Stimulated activated naive CD4-positive, alpha-beta T cell treated with Interleukin-2 at 50 U/mL for 16 hours (primary cell): ENCODE measurements around the gene ERGIC1.

Experiments used
- DNase-seq: peaks from one replicate; lab custom pipeline; 2025; lab: John Stamatoyannopoulos, UW

Gene ERGIC1

DNA sequence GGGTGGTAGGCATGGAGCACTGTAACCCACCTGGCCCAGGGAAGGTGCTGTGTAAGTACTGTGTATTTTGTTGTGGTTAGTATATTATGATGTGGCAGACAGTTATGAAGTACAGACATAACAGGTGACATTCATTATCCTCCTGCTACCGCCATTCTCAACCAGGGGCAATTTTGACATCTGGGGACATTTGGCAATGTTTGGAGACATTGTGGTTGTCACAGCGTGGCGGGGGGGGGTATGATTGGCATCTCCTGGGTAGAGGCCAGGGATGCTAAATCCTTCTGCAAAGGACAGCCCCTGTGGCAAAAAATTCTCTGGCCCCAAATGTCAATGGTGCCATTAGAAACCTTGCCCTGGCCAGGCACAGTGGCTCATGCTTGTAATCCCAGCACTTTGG lies 115.4 kb downstream of the ERGIC1 start:
- DNase-seq, result no peak

DNA sequence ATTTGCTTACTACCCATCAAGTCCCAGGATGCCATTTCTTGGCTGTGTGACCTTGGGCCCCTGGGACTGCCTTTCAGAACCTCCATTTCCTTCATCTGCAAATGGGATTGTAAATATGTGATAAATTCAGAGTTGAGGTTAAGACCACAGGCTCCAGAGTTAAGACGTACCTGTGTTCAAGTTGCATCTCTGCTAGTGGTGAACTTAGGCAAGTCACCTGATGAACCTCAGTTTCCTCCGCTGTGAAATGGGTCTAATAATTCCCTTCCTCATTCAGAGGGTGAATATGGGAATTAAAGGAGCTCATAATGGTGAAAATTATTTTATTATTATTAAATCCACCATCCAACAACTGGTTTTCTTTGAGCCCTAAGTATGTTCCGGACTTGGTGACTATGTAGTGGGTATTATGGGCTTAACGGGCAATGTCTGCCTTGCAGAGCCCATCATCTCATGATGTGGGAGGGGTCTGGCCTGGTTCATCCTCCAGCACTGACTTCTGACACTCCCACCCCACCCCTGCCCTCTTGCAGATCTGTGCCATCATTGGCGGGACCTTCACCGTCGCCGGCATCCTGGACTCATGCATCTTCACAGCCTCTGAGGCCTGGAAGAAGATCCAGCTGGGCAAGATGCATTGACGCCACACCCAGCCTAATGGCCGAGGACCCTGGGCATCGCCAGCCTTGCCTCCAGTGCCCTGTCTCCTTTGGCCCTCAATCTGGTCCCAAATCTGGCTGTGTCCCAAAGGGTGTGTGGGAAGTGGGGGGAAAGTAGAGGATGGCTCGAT lies 116.3 kb downstream of the ERGIC1 start:
- no peak for DNase-seq

DNA sequence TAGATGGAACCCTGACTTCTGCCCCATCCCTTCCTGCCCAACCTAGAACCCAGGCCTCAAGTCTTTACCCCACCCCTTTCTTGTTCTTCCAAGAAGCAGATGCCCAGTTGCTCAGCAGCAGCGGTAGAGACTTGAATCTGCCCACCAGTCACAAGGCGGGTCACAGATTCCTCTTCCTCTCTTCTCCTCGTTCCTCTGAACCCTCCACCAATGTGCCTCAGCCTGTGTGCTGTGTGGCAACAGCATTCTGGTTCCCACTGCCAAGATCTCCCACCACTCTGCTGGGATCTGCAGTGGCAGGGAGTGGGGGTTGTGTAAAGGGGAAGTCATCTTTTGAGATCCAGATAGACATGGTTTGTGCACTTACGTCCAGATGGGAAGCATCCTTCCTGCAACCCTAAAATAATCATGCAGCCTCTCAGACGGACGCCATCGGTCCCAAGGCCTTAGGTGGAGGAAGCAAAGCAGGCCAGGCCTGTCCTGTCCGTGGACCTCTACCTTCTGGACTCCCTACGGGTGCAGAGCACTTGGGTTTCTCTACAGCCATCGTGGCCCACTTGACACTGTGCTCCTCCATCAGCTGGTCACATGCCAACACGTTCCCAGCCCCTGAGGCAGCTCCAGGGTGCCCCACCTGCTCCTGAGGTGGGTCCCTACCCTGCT lies 117.5 kb downstream of the ERGIC1 start:
- no peak for DNase-seq

DNA sequence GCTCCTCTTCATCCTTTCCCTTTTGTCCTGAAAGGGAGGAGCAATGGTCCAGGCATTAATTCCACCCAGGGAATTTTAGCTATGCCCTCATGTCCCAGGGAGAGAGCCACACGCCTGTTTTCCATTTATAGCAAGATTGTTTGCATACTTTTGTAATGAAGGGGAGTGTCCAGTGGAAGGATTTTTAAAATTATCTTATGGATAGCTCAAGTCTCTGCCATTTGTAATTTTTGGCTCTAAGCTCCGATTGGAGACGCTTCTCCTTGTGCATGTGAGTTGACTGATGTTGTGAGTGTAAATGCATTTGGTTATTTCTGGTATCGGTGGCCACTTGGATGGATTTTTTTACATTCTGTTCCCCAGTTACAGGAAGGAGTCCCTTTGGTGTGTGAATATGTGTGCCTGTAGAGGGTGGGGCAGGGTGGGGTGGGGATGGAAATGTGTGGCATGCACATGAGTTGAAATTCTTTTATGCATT lies 118.0 kb downstream of the ERGIC1 start:
- DNase-seq, result no peak

DNA sequence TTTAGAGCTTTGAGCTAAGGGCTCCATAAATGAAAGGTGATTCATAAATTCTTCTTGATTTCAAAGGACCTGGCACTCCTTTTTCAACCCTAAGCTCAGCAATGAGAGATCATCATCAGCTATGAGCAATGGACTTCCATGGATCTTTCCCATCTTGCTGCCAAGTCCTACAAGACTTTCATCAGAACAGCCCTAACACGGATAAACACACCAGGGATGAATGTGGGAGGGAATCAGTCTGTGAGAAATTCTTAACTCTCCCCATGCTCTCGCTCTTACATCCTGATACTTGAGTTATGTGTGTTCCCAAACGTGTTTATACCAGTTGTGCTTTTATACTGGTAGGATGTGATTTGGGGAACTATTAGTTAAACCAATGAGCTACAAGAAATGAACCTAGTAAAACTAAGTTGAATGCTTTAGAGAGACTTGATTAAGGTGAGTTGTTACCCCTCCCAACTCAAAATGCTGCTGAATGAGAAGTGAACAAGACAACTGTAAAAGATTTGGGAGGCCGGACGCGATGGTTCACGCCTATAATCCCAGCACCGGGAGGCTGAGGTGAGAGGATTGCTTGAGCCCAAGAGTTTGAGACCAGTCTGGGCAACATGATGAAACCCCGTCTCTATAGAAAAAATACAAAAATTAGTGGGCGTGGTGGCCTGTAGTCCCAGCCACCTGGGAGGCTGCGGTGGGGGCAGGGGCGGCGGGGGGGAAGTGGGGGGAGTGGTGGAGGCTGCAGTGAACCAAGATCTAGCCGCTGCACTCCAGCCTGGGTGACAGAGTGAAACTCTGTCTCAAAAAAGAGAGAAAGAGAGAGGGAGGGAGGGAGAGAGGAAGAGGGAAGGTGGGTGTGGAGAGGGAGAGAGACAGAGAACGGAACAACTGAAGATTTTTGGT lies 120.0 kb downstream of the ERGIC1 start:
- DNase-seq, result no peak

DNA sequence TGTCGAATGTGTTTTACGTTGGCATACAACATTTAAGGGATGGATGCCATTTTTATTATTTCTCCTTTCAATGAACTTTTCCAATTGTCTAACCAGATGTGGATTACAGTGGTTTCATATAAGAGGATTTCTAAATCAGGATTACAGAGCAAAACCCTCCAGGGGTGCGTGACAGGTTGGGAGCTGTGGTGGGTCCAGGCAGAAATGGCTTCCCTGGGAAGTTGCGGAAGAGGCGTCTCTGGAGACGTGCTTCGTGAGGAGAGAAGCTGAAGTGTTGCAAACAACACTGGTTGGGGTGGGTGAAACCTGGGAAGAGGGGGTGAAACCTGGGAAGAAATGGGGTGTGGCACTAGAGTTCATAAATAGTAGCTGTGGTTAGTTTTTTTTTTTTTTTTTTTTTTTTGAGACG lies 120.7 kb downstream of the ERGIC1 start:
- no peak for DNase-seq

DNA sequence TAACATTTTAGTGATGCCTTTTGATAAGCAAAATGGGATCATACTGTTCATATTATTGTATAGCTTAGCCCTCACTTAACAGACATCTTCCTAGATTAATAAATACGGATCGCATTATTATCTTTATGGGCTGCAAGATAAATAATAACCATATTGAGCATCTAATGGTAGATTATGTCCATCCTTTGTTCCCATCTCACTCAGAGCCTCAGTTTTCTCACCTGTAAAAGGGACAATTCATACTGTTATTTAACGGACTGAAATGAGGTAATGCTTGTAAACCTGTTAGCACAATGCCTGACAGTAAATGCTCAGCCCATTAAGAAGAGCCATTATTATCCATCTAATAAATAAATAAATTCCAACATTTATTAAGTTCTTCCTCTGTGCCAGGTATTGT lies 122.2 kb downstream of the ERGIC1 start:
- no peak for DNase-seq

DNA sequence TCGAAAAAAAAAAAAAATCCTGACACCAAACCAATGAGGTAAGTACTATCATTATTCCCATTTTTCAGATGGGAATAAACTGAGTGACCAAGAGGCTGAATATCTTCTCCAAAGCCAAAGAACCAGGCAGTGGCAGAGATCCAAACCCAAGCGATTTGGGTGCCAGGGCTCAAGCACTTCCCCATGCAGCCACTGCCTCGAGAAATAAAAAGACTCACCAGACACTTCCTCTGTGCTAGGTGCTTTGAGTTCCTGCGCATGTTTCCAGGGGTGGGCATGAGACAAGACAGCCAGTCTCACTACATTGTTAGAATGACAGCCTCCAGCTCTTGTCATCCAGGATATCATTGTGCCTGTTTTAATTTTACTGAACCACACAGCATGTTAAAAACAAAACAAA lies 122.9 kb downstream of the ERGIC1 start:
- DNase-seq, result no peak

DNA sequence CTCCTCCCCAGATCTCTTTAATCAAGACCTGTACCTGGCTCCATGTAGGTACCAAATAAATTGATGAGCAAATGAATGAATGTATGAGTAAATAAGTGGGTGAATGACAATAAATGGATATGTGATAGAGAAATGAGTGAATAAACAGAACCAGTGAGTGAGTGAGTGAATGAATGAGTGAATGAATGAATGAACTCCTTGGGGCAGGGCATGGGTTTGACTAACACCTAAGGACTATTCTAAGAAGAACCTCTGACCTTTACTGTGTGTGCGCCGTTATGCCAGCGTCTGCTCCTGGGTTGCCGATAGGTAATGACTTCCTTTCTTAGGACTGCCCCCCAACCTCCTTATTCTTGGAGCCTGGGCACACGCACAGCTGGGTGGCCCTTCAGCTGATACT lies 123.4 kb downstream of the ERGIC1 start:
- DNase-seq, result no peak

DNA sequence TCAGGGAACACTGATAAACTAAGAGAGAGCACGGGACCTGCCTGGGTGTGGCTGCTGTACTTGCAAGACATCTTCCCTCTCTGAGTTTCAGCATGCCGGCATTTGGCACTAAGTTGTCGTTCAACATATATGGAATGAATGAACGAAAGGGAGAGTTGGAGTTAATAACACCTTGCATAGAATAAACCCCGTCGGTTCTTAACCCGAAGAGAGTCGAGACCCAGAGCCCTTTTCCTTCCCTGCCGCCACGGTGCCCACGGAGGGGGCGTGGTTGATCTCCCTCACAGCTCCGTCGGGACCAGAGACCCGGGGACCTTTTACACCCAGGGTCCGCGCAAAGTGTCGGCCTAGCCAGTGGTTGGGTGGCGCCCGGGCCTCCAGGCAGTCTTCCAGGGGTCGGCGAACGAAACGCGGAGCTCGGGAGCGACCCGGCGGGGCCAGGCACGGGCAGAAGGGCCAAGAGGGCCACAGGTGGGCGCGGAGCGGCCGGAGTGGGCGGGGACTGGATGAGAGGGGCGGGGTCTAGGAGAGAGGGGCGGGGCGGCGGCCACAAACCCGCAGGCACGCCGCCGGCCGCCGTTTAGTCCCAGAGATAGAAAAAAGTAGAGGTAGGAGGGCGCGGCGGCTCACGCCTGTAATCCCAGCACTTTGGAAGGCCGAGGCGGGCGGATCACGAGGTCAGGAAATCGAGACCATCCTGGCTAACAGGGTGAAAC lies 124.4 kb downstream of the ERGIC1 start:
- DNase-seq, result peak; percentile 59

DNA sequence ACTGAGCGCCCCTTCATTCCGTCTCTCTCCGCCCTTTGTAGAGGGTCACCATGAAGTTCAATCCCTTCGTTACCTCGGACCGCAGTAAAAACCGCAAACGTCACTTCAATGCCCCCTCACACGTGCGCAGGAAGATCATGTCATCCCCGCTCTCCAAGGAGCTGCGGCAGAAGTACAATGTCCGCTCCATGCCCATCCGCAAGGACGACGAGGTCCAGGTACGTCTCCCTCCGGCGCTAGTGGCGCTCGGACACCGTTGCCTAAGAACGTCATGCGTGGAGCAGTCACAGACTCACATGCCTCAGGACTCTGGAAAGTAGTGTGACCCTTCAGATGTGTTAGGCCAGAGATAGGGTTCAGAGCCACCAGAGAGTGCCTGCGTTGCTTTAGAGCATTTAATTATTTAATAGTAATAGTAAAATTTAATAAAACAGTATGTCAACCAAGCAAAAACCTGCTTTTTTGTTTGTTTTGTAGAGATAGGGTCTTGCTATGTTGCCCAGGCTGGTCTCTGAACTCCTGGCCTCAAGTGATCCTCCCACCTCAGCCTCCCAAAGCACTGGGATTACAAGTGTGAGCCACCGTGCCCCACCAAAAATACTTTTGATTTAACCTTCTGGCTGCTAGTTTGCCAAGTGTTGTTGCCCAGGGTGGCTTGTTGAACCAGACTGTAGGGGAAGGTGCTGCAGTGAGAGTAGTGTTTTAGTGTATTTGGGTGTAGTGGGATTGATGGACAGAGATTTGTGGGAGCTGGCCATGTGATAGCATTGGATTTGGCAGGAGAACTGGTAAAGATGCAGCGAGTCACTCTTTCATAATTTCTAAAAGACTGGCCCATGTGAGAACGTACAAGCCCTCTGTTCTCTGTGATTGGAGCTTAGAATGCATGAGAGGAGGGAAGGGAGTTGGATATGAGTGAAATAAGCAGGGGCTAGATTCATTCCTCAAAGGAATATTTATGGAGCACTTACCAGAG lies 126.1 kb downstream of the ERGIC1 start:
- DNase-seq, result no peak

DNA sequence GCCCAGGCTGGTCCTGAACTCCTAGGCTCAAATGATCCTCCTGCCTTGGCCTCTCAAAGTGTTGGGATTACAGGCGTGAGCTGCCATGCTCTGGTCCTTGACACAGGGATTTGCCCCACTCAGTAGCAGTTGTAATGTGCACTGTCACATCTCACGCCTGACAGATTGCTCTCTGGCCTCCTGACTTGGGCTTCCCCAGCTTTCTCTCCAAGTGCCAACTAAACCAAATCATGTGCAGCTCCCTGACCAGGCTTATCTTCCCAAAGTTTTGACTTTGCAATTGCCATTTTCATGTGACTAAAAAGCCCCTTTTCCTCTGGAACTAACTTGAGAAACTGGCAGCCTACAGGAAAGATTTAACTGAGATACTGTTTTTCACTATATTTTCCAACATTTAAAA lies 135.9 kb downstream of the ERGIC1 start:
- DNase-seq, result no peak

DNA sequence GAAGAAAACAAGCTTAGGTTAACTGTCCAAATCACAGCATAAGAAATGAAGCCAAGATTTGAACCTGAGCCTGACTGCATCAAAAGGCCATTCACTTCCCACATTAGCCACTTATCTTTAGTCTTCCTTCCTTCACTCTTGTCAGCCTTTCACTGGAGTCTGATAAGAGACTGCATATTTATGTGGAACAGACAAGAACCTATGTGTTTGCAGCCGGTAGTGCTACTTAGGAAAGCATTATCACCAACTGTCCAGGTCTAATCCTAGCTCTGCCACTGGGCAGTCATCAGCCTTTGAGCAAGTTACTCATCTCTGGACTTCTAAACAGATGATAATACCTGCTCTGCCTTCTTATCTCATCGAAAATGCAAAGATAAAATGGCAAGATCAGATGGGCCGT lies 137.4 kb downstream of the ERGIC1 start:
- DNase-seq, result no peak

DNA sequence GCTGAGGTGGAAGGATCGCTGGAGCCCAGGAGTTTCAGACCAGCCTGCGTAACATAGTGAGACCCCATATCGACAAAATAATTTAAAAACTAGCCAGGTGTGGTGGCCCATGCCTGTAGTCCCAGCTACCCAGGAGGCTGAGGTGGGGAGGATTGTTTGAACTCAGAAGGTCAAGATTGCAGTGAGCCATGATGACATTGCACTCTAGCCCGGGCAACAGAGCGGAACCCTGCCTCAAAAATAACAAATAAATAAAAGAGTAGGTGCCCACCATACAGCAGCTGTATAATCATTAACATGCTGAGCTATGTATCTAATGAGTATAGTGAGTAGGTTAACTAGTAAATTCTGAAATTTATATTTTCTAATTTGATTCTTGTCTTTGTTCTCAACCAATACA lies 138.5 kb downstream of the ERGIC1 start:
- DNase-seq, result no peak

DNA sequence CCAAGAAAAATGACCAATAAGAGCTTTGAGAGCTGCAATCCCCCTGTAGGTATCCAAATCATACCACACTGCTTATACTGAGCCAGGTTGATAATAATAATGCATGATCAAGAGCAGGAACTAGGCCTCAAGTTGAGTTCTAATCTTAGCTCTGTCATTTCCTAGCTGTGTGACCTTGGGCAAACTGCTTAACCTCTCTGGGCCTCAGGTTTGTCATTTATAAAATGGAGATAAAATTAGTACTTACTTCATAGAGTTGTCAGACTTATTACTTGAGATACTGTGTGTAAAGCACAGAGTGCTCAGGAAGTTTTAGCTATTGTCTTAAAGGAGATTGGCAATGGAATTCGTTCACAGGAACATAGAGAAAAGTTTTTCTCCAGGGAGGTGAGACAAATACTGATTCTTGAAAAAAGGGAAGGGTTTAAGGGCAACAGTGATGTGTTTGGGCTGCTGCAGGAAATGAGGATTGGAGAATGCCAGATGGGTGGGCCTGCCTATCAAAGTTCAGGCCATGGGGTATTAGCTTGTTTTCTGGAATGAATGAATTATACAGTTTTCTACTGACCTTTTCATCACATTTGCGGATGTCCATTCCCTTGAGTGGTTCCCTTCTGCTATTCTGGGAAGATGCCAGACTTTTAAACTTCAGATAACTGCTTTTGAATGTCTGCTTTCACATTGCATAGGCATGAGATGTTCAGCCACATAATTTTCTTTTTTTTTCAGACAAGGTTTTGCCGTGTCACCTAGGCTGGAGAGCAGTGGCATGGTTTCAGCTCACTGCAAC lies 139.3 kb downstream of the ERGIC1 start:
- no peak for DNase-seq

DNA sequence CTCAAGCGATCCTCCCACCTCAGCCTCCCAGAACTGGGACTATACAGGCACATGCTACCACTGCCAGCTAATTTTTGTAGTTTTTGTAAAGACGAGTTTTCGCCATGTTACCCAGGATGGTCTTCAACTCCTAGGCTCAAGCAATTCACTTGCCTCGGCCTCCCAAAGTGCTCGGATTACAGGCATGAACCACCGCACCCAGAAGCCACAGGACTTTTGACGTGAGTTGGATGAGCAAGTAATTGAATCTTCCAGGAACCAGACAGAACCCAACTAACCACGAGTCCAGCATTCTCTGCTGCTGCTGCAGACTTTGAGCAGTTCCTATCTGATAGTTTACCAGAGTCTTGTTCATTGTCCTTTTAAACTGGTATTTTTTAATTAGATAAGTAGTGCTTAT lies 139.9 kb downstream of the ERGIC1 start:
- no peak for DNase-seq

DNA sequence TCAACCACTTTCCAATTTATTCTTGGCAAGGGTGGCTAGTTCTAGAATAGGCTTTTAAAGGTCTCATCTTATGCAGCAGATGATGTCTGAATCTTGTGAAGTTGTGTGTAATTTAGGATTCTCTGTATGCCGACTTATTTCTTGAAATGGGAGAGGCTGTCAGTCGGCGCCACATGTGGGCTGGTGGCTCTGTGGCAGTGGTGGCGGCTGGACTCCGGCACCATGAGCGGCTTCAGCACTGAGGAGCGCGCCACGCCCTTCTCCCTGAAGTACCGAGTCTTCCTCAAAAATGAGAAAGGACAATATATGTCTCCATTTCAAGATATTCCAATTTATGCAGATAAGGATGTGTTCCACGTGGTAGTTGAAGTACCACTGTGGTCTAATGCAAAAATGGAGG lies 141.2 kb downstream of the ERGIC1 start:
- DNase-seq, result no peak

DNA sequence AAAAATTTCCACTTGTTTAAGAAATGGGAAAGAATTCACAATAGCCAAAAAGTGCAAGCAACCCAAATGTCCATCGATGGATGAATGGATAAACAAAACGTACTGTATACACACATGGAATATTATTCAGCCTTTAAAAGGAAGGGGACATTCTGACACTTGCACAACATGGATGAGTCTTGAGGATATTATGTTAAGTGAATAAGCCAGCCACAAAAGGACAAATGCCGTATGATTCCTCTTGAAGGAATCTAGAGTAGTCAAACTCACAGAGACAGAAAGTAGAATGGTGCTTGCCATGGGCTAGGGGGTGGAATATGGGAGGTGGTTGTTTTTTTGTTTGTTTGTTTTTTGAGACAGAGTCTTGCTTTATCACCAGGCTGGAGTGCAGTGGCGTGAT lies 145.7 kb downstream of the ERGIC1 start:
- no peak for DNase-seq

DNA sequence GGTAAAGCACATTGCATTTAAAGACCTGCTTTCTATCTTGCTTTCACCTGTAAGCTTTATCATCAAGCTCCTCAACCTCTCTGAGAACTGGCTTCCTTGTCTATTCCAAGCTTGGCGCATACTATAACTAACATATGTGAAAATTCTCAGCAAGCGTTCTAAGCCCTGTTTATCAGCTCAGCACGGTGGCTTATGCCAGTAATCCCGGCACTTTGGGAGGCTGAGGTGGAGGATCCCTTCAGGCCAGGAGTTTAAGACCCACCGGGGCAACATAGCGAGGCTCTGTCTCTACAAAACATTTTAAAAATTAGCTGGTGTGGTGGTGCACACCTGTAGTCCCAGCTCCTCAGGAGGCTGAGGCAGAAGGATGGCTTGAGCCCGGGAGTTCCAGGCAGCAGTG lies 147.9 kb downstream of the ERGIC1 start:
- no peak for DNase-seq
